Measurements from ENCODE around the gene TENT5C.

The TENT5C gene

GRCh38 chr1:117657949-117658660, 52.3 kb downstream of the TENT5C start:
- no peak for DNase-seq (ENCODE audit: low read depth)

- DNase-seq (ENCODE audit: low read depth): no peak
These were observed 52.8 kb downstream of the TENT5C start for GRCh38 chr1:117658676-117659075.

GRCh38 chr1:117659550-117660270, 53.9 kb downstream of the TENT5C start:
- no peak for DNase-seq (ENCODE audit: low read depth)

- DNase-seq (ENCODE audit: low read depth): no peak
These were observed 54.6 kb downstream of the TENT5C start for GRCh38 chr1:117660271-117660965.

- DNase-seq (ENCODE audit: low read depth): no peak
These were observed 55.2 kb downstream of the TENT5C start for GRCh38 chr1:117661027-117661426.

GRCh38 chr1:117662667-117663066, 56.8 kb downstream of the TENT5C start:
- no peak for DNase-seq (ENCODE audit: low read depth)

GRCh38 chr1:117663156-117663902, 57.5 kb downstream of the TENT5C start:
- no peak for DNase-seq (ENCODE audit: low read depth)

GRCh38 chr1:117664314-117664713, 58.5 kb downstream of the TENT5C start:
- no peak for DNase-seq (ENCODE audit: low read depth)

GRCh38 chr1:117665556-117666270, 59.9 kb downstream of the TENT5C start:
- DNase-seq (ENCODE audit: low read depth): no peak

- DNase-seq (ENCODE audit: low read depth): no peak
These were observed 63.7 kb downstream of the TENT5C start for GRCh38 chr1:117669572-117669971.

GRCh38 chr1:117670976-117671780, 65.3 kb downstream of the TENT5C start:
- no peak for DNase-seq (ENCODE audit: low read depth)

- no peak for DNase-seq (ENCODE audit: low read depth)
These were observed 66.1 kb downstream of the TENT5C start for GRCh38 chr1:117671781-117672501.

- DNase-seq (ENCODE audit: low read depth): no peak
These were observed 66.9 kb downstream of the TENT5C start for GRCh38 chr1:117672756-117673155.

- peak; percentile 54 for DNase-seq (ENCODE audit: low read depth)
These were observed 67.6 kb downstream of the TENT5C start for GRCh38 chr1:117673405-117673804.

GRCh38 chr1:117674521-117675400, 68.9 kb downstream of the TENT5C start:
- DNase-seq (ENCODE audit: low read depth): no peak

GRCh38 chr1:117675907-117676430, 70.1 kb downstream of the TENT5C start:
- DNase-seq (ENCODE audit: low read depth): no peak

- DNase-seq (ENCODE audit: low read depth): no peak
These were observed 70.8 kb downstream of the TENT5C start for GRCh38 chr1:117676615-117677130.

All from HS-5 (cell line).